ENCODE data around the gene GPR148. TPM values are rescaled to one million over a fixed set of nuclear protein-coding genes. Genes with fewer than 3 reads are reported as not detected.
A peak's percentile ranks its signal among the peaks of the same experiment; 100 is the strongest.

The GPR148 gene
- total and polyA plus RNA-seq, 2 experiments from 2014 or later, result 0.16 TPM; not detected in 1

GRCh38 chr2:130749641-130750040, 20.8 kb downstream of the GPR148 start (continued):
- no peak for TF ChIP-seq JUNB (IDR thresholded peaks at IDR 0.05; ENCODE audit: unreplicated experiment)
- TF ChIP-seq STAT1 (IDR thresholded peaks at IDR 0.05; ENCODE audit: unreplicated experiment), result no peak
- TF ChIP-seq, protein P1, sequence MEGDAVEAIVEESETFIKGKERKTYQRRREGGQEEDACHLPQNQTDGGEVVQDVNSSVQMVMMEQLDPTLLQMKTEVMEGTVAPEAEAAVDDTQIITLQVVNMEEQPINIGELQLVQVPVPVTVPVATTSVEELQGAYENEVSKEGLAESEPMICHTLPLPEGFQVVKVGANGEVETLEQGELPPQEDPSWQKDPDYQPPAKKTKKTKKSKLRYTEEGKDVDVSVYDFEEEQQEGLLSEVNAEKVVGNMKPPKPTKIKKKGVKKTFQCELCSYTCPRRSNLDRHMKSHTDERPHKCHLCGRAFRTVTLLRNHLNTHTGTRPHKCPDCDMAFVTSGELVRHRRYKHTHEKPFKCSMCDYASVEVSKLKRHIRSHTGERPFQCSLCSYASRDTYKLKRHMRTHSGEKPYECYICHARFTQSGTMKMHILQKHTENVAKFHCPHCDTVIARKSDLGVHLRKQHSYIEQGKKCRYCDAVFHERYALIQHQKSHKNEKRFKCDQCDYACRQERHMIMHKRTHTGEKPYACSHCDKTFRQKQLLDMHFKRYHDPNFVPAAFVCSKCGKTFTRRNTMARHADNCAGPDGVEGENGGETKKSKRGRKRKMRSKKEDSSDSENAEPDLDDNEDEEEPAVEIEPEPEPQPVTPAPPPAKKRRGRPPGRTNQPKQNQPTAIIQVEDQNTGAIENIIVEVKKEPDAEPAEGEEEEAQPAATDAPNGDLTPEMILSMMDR (conservative IDR thresholded peaks at IDR 0.05; ENCODE audit: low read depth in 2 of 2), result no peak
- TF ChIP-seq ZNF331 (CRISPR knock-in tag; IDR thresholded peaks at IDR 0.05; ENCODE audit: low read depth), result no peak
- TF ChIP-seq ETS1 (IDR thresholded peaks at IDR 0.05), result no peak
- TF ChIP-seq CREB1 (CRISPR knock-in tag; IDR thresholded peaks at IDR 0.05; ENCODE audit: low read depth), result no peak
- no peak for TF ChIP-seq EZH2phosphoT487 (IDR thresholded peaks at IDR 0.05; ENCODE audit: unreplicated experiment)
- TF ChIP-seq POLR2AphosphoS5 (IDR thresholded peaks at IDR 0.05; ENCODE audit: low read depth), result no peak
- no peak for TF ChIP-seq NANOG (IDR thresholded peaks at IDR 0.05; ENCODE audit: borderline replicate concordance)
- TF ChIP-seq EZH2 (IDR thresholded peaks at IDR 0.05; ENCODE audit: low read depth, unreplicated experiment), result no peak
- no peak for TF ChIP-seq ZNF114 (CRISPR knock-in tag; IDR thresholded peaks at IDR 0.05)

GRCh38 chr2:130754811-130755210, 25.9 kb downstream of the GPR148 start:
- ATAC-seq, result no peak
- TF ChIP-seq EZH2 (IDR thresholded peaks at IDR 0.05; ENCODE audit: low read depth, unreplicated experiment), result no peak
- TF ChIP-seq CREB1 (CRISPR knock-in tag; IDR thresholded peaks at IDR 0.05; ENCODE audit: low read depth), result no peak
- no peak for TF ChIP-seq EZH2phosphoT487 (IDR thresholded peaks at IDR 0.05; ENCODE audit: unreplicated experiment)
- peak overlapping the region; percentile 86 for H3K4me3 ChIP-seq

More at GRCh38 chr2:130754811-130755210, 25.9 kb downstream of the GPR148 start:
- H3K27ac Mint-ChIP-seq, result no peak overlapping the region
- no peak overlapping the region for H3K27ac ChIP-seq (ENCODE audit: low read depth)
- H3K27me3 Mint-ChIP-seq (ENCODE audit: insufficient read depth, low read depth, poor library complexity), result peaks cover 34% of the 10 kb centered on the region
- peaks cover 16% of the 10 kb centered on the region for H3K4me1 Mint-ChIP-seq
- H3K9me2 ChIP-seq (ENCODE audit: insufficient read depth), result no peaks in the 10 kb centered on the region
- H3K4me1 ChIP-seq (ENCODE audit: insufficient read depth), result peaks cover 10% of the 10 kb centered on the region
- no peaks in the 10 kb centered on the region for H3F3A ChIP-seq (replicated peaks; ENCODE audit: low read depth)
- H3K9me3 Mint-ChIP-seq, result no peaks in the 10 kb centered on the region; the same call in 2 of the 3 replicates
- no peaks in the 10 kb centered on the region for H3K79me2 ChIP-seq (replicated peaks; ENCODE audit: insufficient read depth)
- peaks cover 42% of the 10 kb centered on the region for H3K27me3 ChIP-seq (ENCODE audit: insufficient read depth)
- no peak for DNase-seq (ENCODE audit: low spot score)
- no peaks in the 10 kb centered on the region; the same call in none of the 2 replicates for H4K20me1 ChIP-seq (replicated peaks; ENCODE audit: insufficient read depth)
- peak overlapping the region; percentile 99 for H3K4me2 ChIP-seq
- peak overlapping the region; percentile 100 for H2AFZ ChIP-seq
- no peaks in the 10 kb centered on the region for H3K36me3 ChIP-seq (ENCODE audit: insufficient read depth)
- no peaks in the 10 kb centered on the region; the same call in 2 of the 3 replicates for H3K36me3 Mint-ChIP-seq (ENCODE audit: low read depth)
- H3K4me3 Mint-ChIP-seq, result peak overlapping the region; percentile 88

All from GM23338 (cell line).